Activated CD8-positive, alpha-beta memory T cell treated with anti-CD3 and anti-CD28 coated beads, Interleukin-2, amount 10 ng/mL, durations not matched to agents 7 days and 5 days (primary cell): Measurements from ENCODE around the gene WWTR1. TPM values are rescaled to one million over a fixed set of nuclear protein-coding genes. Genes with fewer than 3 reads are reported as not detected.

ENCODE experiments used
- ATAC-seq: fragments of 150-1000 bp; cut with Tn5 transposase; one replicate; pipeline ENCODE4 v1.10.0; 2021; ENCODE audit warnings: moderate library complexity
- CTCF ChIA-PET: fragments of 350-600 bp; sonication (Branson Sonifier 250); formaldehyde crosslinking; loops from one replicate; lab custom pipeline; 2021; ENCODE audit warnings: antibody characterized with exemption; lab: Charles Lee
- DNase-seq: peaks from one replicate; pipeline ENCODE4 v3.0.0-alpha.2; 2020
- H3K27ac Mint-ChIP-seq: one replicate; pipeline ENCODE4 v1.8.0; 2021; ENCODE audit warnings: mild to moderate bottlenecking, mixed read lengths
- H3K27me3 Mint-ChIP-seq: one replicate; pipeline ENCODE4 v1.8.0; 2021; ENCODE audit warnings: mixed read lengths
- H3K36me3 Mint-ChIP-seq: one replicate; pipeline ENCODE4 v1.8.0; 2021; ENCODE audit warnings: mild to moderate bottlenecking, mixed read lengths
- H3K4me1 Mint-ChIP-seq: one replicate; pipeline ENCODE4 v1.8.0; 2021; ENCODE audit warnings: mixed read lengths
- H3K4me3 Mint-ChIP-seq: one replicate; pipeline ENCODE4 v1.8.0; 2021; ENCODE audit warnings: mild to moderate bottlenecking, moderate library complexity, mixed read lengths
- H3K9me3 Mint-ChIP-seq: one replicate; pipeline ENCODE4 v1.8.0; 2022; ENCODE audit warnings: low read depth, mixed read lengths
- total RNA-seq, 2 experiments: library from RNA; stranded (reverse); gene quantifications; one replicate each; pipeline ENCODE4 v1.2.3, GENCODE V29; 2021

The WWTR1 gene
- total RNA-seq, 2 experiments from 2014 or later: 1.8 to 3.8 TPM

GRCh38 chr3:149611149-149611548 lies 46.7 kb downstream of the WWTR1 start:
- Mint-ChIP-seq H3K27me3 (peaks cover 10% of the 10 kb centered on the region), H3K36me3 (no peaks in the 10 kb centered on the region), H3K9me3 (no peaks in the 10 kb centered on the region), H3K4me1 (peaks cover 19% of the 10 kb centered on the region), H3K4me3 (no peak overlapping the region), H3K27ac (no peak overlapping the region)
- CTCF ChIA-PET: interaction anchor here (1.2 to 2.3 kb wide), 2 partner anchors 9 to 27 kb away, joined by 3 to 10 read pairs; no protein-coding TSS in a partner anchor
- DNase-seq (no peak), ATAC-seq (no peak)

- ATAC-seq (no peak), DNase-seq (no peak)
- Mint-ChIP-seq H3K27ac (no peak overlapping the region), H3K4me1 (peaks cover 13% of the 10 kb centered on the region), H3K9me3 (no peaks in the 10 kb centered on the region), H3K4me3 (no peak overlapping the region), H3K36me3 (no peaks in the 10 kb centered on the region), H3K27me3 (peaks cover 10% of the 10 kb centered on the region)
- CTCF ChIA-PET: interaction anchor here (1.2 to 2.3 kb wide), 2 partner anchors 10 to 27 kb away, joined by 3 to 10 read pairs; no protein-coding TSS in a partner anchor
These were observed 47.3 kb downstream of the WWTR1 start for GRCh38 chr3:149610351-149611105.

GRCh38 chr3:149609595-149609994 lies 48.2 kb downstream of the WWTR1 start:
- Mint-ChIP-seq H3K4me1 (peaks cover 12% of the 10 kb centered on the region), H3K9me3 (no peaks in the 10 kb centered on the region), H3K27me3 (peaks cover 10% of the 10 kb centered on the region), H3K36me3 (no peaks in the 10 kb centered on the region), H3K27ac (no peak overlapping the region), H3K4me3 (no peak overlapping the region)
- DNase-seq (no peak), ATAC-seq (no peak)
- CTCF ChIA-PET: interaction anchor here (1.0 kb wide), 1 partner anchor 11 kb away, joined by 3 read pairs; no protein-coding TSS in a partner anchor

GRCh38 chr3:149608987-149609386 lies 48.8 kb downstream of the WWTR1 start:
- CTCF ChIA-PET: interaction anchor here (1.0 kb wide), 1 partner anchor 11 kb away, joined by 3 read pairs; no protein-coding TSS in a partner anchor
- Mint-ChIP-seq H3K36me3 (no peaks in the 10 kb centered on the region), H3K4me1 (peaks cover 12% of the 10 kb centered on the region), H3K27me3 (peaks cover 9% of the 10 kb centered on the region), H3K27ac (no peak overlapping the region), H3K9me3 (no peaks in the 10 kb centered on the region), H3K4me3 (no peak overlapping the region)
- DNase-seq (no peak), ATAC-seq (no peak)

- no peak for ATAC-seq
- peaks cover 3% of the 10 kb centered on the region for H3K27me3 Mint-ChIP-seq
- H3K27ac Mint-ChIP-seq: no peak overlapping the region
- no peaks in the 10 kb centered on the region for H3K36me3 Mint-ChIP-seq
- H3K4me3 Mint-ChIP-seq: no peak overlapping the region
- no peak for DNase-seq
- peaks cover 12% of the 10 kb centered on the region for H3K4me1 Mint-ChIP-seq
- H3K9me3 Mint-ChIP-seq: no peaks in the 10 kb centered on the region
- CTCF ChIA-PET: no interaction called here
These were observed 51.9 kb downstream of the WWTR1 start for GRCh38 chr3:149605902-149606301.

- Mint-ChIP-seq H3K27ac (no peak overlapping the region), H3K36me3 (no peaks in the 10 kb centered on the region), H3K27me3 (no peaks in the 10 kb centered on the region), H3K4me1 (peaks cover 3% of the 10 kb centered on the region), H3K4me3 (no peak overlapping the region), H3K9me3 (no peaks in the 10 kb centered on the region)
- ATAC-seq (no peak), DNase-seq (no peak)
- CTCF ChIA-PET: interaction anchor here (0.6 kb wide), 1 partner anchor 19 kb away, joined by 3 read pairs; no protein-coding TSS in a partner anchor
These were observed 53.5 kb downstream of the WWTR1 start for GRCh38 chr3:149604125-149604875.

- H3K27me3 Mint-ChIP-seq: no peaks in the 10 kb centered on the region
- DNase-seq (no peak), ATAC-seq (no peak)
- H3K36me3 Mint-ChIP-seq: no peaks in the 10 kb centered on the region
- CTCF ChIA-PET: interaction anchor here (1.2 kb wide), 1 partner anchor 24 kb away, joined by 3 read pairs; no protein-coding TSS in a partner anchor
- no peaks in the 10 kb centered on the region for H3K9me3 Mint-ChIP-seq
- H3K4me3 Mint-ChIP-seq: no peak overlapping the region
- H3K27ac Mint-ChIP-seq: no peak overlapping the region
- H3K4me1 Mint-ChIP-seq: peaks cover 1% of the 10 kb centered on the region
These were observed 54.4 kb downstream of the WWTR1 start for GRCh38 chr3:149603126-149604074.

GRCh38 chr3:149600634-149601033 lies 57.2 kb downstream of the WWTR1 start:
- Mint-ChIP-seq H3K27me3 (no peaks in the 10 kb centered on the region), H3K9me3 (no peaks in the 10 kb centered on the region), H3K4me3 (no peak overlapping the region), H3K4me1 (no peaks in the 10 kb centered on the region), H3K27ac (no peak overlapping the region), H3K36me3 (no peaks in the 10 kb centered on the region)
- CTCF ChIA-PET: no interaction called here
- no peak for DNase-seq
- ATAC-seq: no peak

GRCh38 chr3:149599236-149599635 lies 58.6 kb downstream of the WWTR1 start:
- Mint-ChIP-seq H3K36me3 (no peaks in the 10 kb centered on the region), H3K9me3 (no peaks in the 10 kb centered on the region), H3K27ac (no peak overlapping the region), H3K4me1 (no peaks in the 10 kb centered on the region), H3K4me3 (no peak overlapping the region), H3K27me3 (peaks cover 2% of the 10 kb centered on the region)
- no peak for DNase-seq
- ATAC-seq: no peak
- CTCF ChIA-PET: no interaction called here

- no peak overlapping the region for H3K4me3 Mint-ChIP-seq
- H3K27me3 Mint-ChIP-seq: peaks cover 2% of the 10 kb centered on the region
- no peaks in the 10 kb centered on the region for H3K4me1 Mint-ChIP-seq
- H3K36me3 Mint-ChIP-seq: no peaks in the 10 kb centered on the region
- no peak for DNase-seq
- ATAC-seq: no peak
- no peak overlapping the region for H3K27ac Mint-ChIP-seq
- CTCF ChIA-PET: no interaction called here
- no peaks in the 10 kb centered on the region for H3K9me3 Mint-ChIP-seq
These were observed 61.6 kb downstream of the WWTR1 start for GRCh38 chr3:149596134-149596770.

- ATAC-seq (no peak), DNase-seq (no peak)
- no peak overlapping the region for H3K4me3 Mint-ChIP-seq
- no peak overlapping the region for H3K27ac Mint-ChIP-seq
- no peaks in the 10 kb centered on the region for H3K9me3 Mint-ChIP-seq
- CTCF ChIA-PET: no interaction called here
- H3K36me3 Mint-ChIP-seq: no peaks in the 10 kb centered on the region
- H3K4me1 Mint-ChIP-seq: no peaks in the 10 kb centered on the region
- peaks cover 2% of the 10 kb centered on the region for H3K27me3 Mint-ChIP-seq
These were observed 64.2 kb downstream of the WWTR1 start for GRCh38 chr3:149593418-149594160.

GRCh38 chr3:149592758-149593240 lies 65.0 kb downstream of the WWTR1 start:
- Mint-ChIP-seq H3K27ac (no peak overlapping the region), H3K4me3 (no peak overlapping the region), H3K27me3 (peaks cover 5% of the 10 kb centered on the region), H3K36me3 (no peaks in the 10 kb centered on the region), H3K4me1 (no peaks in the 10 kb centered on the region), H3K9me3 (no peaks in the 10 kb centered on the region)
- CTCF ChIA-PET: interaction anchor here (0.7 to 0.8 kb wide), 2 partner anchors 12 to 23 kb away, joined by 3 read pairs; no protein-coding TSS in a partner anchor
- ATAC-seq: no peak
- no peak for DNase-seq
